Activated T-helper 9 cell treated with anti-CD3 and anti-CD28 coated beads, Interleukin-2, amount 50 U/mL, for 16 hours (primary cell): ENCODE data around the gene GOLGA8S.
"Not testable (repeated sequence)": the region's sequence is repeated elsewhere in the genome, so short reads cannot be mapped to it uniquely, and the experiment has no call there.

Experiments
- DNase-seq: peaks from one replicate; pipeline ENCODE4 v3.0.0-alpha.2; 2020; ENCODE audit warnings: low read depth

Gene GOLGA8S

GRCh38 chr15:23354448-23354847, at the start of gene GOLGA8S:
Gene GOLGA8S, plus strand, starts transcription at chr15:23354748. Its CDS starts 62 bp downstream, at chr15:23354810.
- DNase-seq, result not testable (repeated sequence)

GRCh38 chr15:23304805-23305204, 49.7 kb upstream of the GOLGA8S start:
- DNase-seq, result not testable (repeated sequence)

- DNase-seq, result not testable (repeated sequence)
Observed at GRCh38 chr15:23305921-23306320, 48.6 kb upstream of the GOLGA8S start.

- not testable (repeated sequence) for DNase-seq
Observed at GRCh38 chr15:23311233-23311632, 43.3 kb upstream of the GOLGA8S start.

GRCh38 chr15:23334096-23334495, 20.5 kb upstream of the GOLGA8S start, which contains the start of gene GOLGA6L26:
Gene GOLGA6L26, minus strand, starts transcription at chr15:23334196. Its CDS starts 61 bp downstream, at chr15:23334135.
- DNase-seq, result not testable (repeated sequence)

GRCh38 chr15:23362622-23363021, 8.1 kb downstream of the GOLGA8S start:
- DNase-seq, result not testable (repeated sequence)

- DNase-seq, result not testable (repeated sequence)
Observed at GRCh38 chr15:23364261-23364660, 9.7 kb downstream of the GOLGA8S start.

- no peak for DNase-seq
Observed at GRCh38 chr15:23370578-23370977, 16.0 kb downstream of the GOLGA8S start.

GRCh38 chr15:23371134-23371533, 16.6 kb downstream of the GOLGA8S start:
- DNase-seq, result not testable (repeated sequence)

GRCh38 chr15:23371868-23372267, 17.3 kb downstream of the GOLGA8S start:
- not testable (repeated sequence) for DNase-seq

GRCh38 chr15:23372284-23372683, 17.7 kb downstream of the GOLGA8S start:
- no peak for DNase-seq

GRCh38 chr15:23372891-23373600, 18.5 kb downstream of the GOLGA8S start:
- not testable (repeated sequence) for DNase-seq

GRCh38 chr15:23374226-23374625, 19.7 kb downstream of the GOLGA8S start:
- not testable (repeated sequence) for DNase-seq

GRCh38 chr15:23378946-23379345, 24.4 kb downstream of the GOLGA8S start:
- not testable (repeated sequence) for DNase-seq

GRCh38 chr15:23380700-23381099, 26.2 kb downstream of the GOLGA8S start:
- DNase-seq, result not testable (repeated sequence)

GRCh38 chr15:23381192-23381591, 26.6 kb downstream of the GOLGA8S start:
- DNase-seq, result not testable (repeated sequence)

- no peak for DNase-seq
Observed at GRCh38 chr15:23384371-23384770, 29.8 kb downstream of the GOLGA8S start.

- no peak for DNase-seq
Observed at GRCh38 chr15:23385886-23386430, 31.4 kb downstream of the GOLGA8S start.

GRCh38 chr15:23387621-23388190, 33.2 kb downstream of the GOLGA8S start:
- no peak for DNase-seq

- no peak for DNase-seq
Observed at GRCh38 chr15:23395030-23395692, 40.6 kb downstream of the GOLGA8S start.

GRCh38 chr15:23395832-23396231, 41.3 kb downstream of the GOLGA8S start:
- DNase-seq, result no peak

- DNase-seq, result no peak
Observed at GRCh38 chr15:23397779-23398178, 43.2 kb downstream of the GOLGA8S start.

- DNase-seq, result not testable (repeated sequence)
Observed at GRCh38 chr15:23398357-23398756, 43.8 kb downstream of the GOLGA8S start.
